ENCODE data around the gene IFNB1.

DNA sequence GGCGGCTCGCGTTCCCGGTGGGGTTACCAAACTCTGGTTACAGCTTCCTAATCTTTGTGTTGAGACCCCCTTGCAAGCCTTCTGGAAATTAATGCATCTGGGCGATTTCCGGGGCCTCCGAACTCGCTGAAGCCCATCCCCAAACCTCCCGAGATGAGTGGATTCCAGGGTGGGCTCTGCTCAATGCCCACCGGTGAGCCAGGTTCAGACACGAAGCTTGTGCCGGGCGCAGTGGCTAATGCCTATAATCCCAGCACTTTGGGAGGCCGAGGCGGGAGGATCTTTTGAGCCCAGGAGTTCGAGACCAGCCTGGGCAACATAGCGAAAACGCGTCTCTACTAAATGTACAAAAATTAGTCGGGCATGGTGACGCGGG lies 45.9 kb downstream of the IFNB1 start:
- no peak for TF ChIP-seq JUND (IDR thresholded peaks at IDR 0.05)
- no peak for TF ChIP-seq CTCF (IDR thresholded peaks at IDR 0.05; ENCODE audit: low read depth, low read length, missing input control)
- no peak for TF ChIP-seq RAD21 (IDR thresholded peaks at IDR 0.05)
- no peak for TF ChIP-seq RXRA (IDR thresholded peaks at IDR 0.05)
- TF ChIP-seq, protein P1, sequence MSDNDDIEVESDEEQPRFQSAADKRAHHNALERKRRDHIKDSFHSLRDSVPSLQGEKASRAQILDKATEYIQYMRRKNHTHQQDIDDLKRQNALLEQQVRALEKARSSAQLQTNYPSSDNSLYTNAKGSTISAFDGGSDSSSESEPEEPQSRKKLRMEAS (IDR thresholded peaks at IDR 0.05) = no peak
- no peak for TF ChIP-seq FOXA1 (IDR thresholded peaks at IDR 0.05)
- TF ChIP-seq GABPA (IDR thresholded peaks at IDR 0.05 in 1 of 2, conservative IDR thresholded peaks at IDR 0.05 in 1 of 2) = no peak
- TF ChIP-seq TAF1 (conservative IDR thresholded peaks at IDR 0.05) = no peak
- TF ChIP-seq, protein P2, sequence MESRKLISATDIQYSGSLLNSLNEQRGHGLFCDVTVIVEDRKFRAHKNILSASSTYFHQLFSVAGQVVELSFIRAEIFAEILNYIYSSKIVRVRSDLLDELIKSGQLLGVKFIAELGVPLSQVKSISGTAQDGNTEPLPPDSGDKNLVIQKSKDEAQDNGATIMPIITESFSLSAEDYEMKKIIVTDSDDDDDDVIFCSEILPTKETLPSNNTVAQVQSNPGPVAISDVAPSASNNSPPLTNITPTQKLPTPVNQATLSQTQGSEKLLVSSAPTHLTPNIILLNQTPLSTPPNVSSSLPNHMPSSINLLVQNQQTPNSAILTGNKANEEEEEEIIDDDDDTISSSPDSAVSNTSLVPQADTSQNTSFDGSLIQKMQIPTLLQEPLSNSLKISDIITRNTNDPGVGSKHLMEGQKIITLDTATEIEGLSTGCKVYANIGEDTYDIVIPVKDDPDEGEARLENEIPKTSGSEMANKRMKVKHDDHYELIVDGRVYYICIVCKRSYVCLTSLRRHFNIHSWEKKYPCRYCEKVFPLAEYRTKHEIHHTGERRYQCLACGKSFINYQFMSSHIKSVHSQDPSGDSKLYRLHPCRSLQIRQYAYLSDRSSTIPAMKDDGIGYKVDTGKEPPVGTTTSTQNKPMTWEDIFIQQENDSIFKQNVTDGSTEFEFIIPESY (IDR thresholded peaks at IDR 0.05) = no peak
- TF ChIP-seq, protein P3, sequence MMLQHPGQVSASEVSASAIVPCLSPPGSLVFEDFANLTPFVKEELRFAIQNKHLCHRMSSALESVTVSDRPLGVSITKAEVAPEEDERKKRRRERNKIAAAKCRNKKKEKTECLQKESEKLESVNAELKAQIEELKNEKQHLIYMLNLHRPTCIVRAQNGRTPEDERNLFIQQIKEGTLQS (IDR thresholded peaks at IDR 0.05) = no peak
- no peak for TF ChIP-seq HNF4G (IDR thresholded peaks at IDR 0.05)
- TF ChIP-seq HNF4A (conservative IDR thresholded peaks at IDR 0.05) = no peak
- no peak for TF ChIP-seq YY1 (IDR thresholded peaks at IDR 0.05)

Data from liver (tissue), 3 donors.